ENCODE measurements around the gene ROPN1L.
A peak's percentile ranks its signal among the peaks of the same experiment; 100 is the strongest.

ROPN1L gene

DNA sequence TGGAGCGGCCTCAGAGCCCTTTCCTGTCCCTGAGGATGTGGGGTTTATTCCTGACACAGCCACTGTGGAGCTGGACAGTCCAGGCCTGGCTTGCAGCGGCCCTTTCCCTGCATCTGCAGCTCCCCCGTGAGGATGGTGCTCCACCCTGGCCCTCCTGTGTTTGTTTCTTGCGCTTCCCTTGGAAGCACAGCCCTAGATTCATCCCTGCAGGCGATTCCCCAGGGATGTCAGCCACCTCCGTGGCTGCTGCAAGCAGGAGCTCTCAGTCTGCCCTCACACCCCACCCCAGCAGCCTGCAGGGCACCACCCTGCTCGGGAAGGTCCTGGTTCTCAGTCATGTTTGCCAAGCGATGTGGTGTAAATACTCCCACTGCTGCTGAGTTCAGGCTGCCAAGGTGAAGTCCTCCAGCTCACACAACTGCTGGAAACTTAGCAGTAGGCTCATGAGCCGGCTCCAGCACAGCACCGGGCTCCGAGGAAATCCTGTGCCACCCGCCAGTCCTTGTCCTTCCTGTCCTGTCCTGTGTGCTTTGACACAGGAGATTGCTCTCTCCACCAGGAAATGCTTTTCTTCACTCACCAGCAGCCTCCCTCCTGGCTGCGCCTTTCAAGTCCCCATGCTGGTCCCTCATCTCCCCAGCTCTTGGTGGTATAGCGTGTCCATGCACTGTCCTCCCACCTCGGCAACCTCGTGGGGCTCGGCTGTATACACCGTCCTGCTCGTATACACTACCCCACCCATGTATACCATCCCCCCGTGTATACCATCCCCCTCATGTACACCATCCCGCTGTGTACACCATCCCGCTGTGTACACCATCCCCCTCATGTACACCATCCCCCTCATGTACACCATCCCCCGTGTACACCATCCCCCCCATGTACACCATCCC lies 16.2 kb downstream of the ROPN1L start:
- DNase-seq, result peak in 4 of 58 donors; percentile 7 to 31 (median 22)

GRCh38 chr5:10459080-10460055 lies 17.7 kb downstream of the ROPN1L start:
- DNase-seq, result no peak

DNA sequence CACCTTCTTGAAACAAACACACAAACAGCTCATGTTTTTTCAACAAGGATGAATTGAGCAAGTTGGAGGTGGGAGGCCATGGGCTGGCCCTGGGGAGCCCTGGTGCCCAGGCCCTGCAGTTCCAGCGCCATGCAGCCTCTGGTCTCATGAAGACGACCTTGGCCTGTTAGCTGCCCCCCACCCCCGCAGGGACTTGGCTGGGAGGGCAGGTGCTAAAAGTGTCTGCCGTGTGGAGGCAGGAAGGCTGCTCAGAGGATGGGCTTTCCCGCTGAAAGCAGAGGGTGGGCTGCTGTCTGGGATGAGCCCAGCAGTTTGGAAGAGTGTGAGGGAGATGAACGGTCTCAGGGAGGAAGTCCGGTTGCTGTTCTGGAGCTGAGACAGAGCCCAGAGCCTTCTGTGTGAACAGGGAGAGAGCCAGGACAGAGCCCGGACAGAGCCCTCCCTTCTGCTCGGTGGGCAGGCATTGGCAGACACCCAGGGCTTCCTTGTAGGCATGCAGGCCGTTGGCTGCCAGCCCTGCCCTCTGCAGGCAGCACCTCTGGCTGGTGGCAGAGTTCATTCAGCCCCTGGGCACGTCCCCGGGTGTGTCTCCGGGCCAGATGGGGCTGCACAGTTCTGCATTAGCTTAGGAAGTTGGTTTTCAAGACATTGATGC lies 18.7 kb downstream of the ROPN1L start:
- peak in 53 of 58 donors; percentile 8 to 82 (median 51) for DNase-seq

- DNase-seq, result no peak
These were observed 19.4 kb downstream of the ROPN1L start for GRCh38 chr5:10461041-10461440.

GRCh38 chr5:10461904-10462555 lies 20.4 kb downstream of the ROPN1L start:
- no peak for DNase-seq

DNA sequence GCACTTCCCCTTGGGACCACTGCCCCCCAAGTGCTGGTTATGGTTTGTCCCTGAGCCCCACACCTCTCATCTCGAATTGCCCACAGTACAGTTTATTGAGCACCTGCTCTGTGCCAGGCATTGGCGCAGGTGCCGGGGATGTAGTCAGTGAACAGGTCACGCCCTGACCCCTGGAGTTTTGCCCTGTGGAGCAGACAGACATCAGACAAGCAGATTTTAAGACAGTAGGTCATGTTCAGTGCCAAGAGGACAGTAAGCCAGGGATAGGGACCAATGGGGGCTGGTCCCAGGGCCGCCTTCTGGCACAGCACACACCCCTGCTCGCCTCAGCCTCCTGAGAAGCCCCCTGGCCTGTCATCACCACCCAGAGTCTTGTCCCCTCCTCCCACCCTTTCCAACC lies 21.9 kb downstream of the ROPN1L start:
- DNase-seq, result no peak

DNA sequence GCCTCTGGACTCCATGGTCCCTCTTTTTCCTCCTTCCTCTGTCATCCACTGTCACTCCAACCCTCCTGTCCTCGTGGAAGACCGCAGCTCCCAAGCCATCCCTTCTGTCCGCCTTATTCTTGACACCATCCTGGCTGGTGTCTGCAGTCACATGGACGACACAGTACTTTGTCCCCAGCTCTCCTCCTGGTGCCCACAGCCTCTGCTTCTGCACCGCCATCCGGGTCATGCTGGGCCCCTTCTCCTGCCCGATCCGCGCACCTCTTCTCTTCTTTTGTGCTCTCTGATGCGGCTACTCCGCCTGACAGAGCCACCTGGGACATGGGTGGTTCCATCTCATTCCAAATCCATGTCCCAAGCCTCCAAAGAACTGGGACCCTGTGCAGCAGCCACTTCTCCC lies 22.5 kb downstream of the ROPN1L start:
- no peak for DNase-seq

DNA sequence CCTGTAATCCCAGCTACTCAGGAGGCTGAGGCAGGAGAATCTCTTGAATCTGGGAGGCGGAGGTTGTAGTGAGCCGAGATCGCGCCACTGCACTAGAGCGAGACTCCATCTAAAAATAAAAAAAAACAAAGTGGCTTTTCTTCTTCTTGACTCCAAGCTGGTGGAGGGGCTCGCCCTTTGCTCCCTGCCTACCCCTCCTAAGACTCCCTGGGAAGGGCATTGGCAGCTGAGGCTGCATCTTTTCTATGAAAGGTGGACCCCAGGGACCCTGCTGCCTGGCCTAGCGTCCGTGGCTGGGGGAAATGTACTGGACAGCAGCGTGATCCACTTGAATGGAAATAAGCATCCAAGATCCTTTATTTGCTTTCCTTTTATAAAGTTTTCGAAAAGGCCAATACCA lies 24.0 kb downstream of the ROPN1L start:
- no peak for DNase-seq

DNA sequence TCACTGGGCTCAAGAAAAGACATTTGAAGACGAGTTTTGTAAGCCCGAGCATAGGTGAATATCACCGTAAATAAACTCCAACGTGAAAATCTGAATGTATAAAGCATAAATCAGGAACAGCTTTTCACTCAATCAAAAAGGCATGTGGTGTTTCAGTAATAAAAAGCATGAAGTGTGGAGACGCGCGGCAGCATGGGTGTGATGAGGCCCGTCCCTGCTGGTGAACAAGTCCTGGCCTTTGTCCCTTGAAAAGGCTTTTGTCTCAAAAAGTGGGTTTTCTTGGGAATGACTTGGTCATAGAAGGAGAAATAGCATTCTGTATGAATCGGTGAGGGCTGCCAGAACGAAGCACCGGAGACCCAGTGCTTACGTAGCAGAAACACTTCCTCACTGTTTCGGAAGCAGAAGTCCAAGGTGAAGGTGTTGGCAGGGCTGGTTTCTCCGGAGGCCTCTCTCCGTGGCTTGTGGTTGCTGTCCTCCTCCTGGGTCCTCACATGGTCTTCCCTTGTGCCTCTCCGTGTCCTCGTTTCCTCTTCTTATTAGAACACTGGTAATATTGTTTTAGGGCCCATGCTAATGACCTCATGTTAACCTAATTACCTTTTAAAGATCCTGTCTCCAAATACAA lies 24.9 kb downstream of the ROPN1L start:
- DNase-seq, result no peak

DNA sequence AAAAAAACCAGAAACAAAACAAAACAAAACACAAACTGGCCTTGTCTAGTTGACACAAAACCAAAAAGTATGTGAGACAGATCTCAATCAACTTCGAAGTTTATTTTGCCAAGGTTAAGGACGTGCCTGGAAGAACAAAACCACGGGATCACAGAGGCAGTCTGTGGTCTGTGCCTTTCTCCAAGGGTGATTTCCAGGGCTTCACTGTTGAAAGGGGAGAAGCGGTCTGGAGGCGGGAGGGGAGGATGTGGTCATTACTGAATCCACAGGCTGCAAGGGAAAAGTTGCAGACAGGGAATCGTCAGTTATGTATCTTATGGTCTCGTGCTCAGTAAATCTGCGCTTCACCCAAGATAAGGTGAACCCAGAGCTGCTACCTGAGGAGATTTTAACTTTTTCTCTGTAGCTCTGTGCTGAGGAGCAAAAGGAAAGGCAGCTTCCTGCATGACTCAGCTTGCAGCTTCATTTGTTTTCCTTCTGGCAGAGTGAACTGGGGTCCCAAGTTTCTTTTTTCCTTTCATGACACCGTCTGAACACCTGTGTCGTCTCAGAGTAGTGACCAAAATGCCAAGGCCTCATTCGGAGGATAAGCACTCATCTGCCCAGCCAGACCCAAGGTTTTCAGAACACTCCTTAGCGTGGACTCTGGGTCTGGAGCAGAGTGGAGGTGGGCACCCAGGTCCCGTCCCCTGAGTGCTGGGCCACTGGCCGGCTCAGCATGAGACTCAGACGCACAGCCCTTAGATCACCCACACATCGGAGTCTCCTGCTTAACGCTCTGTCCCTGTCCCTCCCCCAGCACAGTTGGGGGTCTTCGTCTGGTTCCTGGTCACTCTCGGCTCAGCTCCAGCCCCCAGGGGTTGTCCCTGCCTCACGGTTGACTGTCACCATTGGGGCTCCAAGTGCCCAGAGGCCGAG lies 25.9 kb downstream of the ROPN1L start:
- no peak for DNase-seq

DNA sequence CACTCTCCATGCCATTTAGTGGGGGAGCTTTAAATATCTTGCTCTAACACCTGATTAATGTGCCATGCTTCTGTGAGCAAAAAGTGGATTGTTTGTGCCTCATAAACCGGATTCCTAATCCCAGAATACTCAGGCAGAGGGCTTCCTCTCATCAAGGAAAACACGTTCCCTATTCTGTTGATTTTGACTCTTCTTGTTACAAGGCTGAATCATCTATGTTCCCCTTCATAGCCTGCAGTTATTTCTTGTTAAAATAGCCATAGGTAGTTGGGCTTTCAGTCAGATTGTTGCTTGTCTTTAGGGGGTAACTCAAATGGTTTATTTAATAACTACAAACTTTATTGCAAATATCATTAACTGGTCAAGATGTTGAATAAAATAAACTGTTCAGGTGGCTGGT lies 26.6 kb downstream of the ROPN1L start:
- DNase-seq, result no peak

DNA sequence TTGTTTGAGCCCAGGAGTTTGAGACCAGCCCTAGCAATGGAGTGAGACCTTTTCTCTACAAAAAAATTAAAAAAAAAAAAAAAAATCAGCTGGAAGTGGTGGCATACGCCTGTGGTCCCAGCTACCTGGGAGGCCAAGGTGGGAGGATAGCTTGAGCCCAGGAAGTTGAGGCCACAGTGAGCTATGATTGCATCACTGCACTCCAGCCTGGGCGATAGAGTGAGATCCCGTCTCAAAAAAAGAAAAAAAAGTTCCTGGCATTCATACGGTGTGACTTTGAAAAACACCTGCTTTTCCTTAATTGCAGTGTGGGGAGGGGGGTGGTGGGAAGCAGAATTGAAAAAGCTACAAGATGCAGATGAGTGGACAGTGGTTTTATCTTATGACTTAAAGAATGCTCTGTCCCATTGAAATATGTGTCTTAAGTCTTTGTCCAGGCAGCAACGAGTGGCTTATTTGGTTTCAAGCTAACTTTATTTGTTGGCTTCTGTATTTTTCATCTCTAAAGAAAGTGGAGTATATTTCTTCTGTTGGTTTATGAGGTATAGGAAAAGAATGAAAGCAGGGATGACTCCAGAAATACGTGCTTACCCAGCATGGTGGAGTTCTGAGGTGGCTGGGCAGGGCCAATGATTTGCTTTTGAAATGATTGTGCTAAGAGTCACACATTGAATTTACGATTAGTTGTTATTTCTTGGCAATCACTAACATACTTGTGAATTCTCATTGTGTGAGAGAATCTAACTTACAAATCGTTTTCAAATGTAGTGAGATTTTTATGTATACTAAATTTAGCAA lies 27.8 kb downstream of the ROPN1L start:
- no peak for DNase-seq

- DNase-seq, result no peak
These were observed 29.0 kb downstream of the ROPN1L start for GRCh38 chr5:10470669-10471068.

DNA sequence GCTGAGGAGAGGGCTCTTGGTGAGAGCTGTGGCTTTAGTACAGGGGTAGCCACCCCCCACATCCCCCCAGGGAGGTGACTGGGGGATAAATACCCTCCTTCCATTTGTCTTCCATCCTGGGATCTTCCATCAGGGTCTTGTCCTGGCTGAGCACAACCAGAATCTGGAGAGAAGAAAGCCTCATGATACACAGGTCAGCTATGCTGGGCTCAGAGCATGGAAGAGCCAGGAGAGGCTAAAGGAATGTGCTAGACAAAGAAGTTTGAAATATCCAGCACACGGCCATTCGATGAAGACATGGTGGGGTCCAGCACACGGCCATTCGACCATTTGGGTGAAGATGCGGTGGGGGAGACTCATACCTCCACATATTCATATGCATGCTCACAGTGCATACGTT lies 30.0 kb downstream of the ROPN1L start:
- no peak for DNase-seq

DNA sequence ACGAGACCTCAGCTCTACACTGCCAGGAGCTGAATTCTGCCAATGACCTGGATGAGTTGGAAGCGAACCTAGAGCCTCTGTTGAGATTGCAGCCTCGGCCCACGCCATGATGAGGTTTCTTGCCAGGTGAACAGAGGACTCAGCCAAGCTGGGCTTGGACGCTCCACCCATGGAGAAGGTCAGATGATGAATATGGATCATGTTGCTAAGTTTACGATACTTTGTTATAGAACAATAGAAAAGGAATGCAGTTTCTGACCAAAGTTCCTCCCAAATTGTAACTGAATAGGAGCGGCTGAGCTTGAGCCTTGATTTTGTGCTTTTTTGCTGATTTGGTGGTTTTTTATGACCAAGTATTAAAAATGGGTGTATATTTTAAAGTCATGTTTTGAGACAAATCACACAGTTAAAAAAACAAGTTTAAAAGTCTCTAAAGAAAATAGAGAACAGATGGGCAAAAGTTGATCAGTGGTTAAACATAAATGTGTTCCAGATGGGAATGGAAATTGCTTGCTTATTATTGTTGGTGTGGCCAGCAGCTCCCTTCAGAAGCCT lies 32.9 kb downstream of the ROPN1L start:
- DNase-seq, result no peak

GRCh38 chr5:10475931-10476676 lies 34.4 kb downstream of the ROPN1L start:
- no peak for DNase-seq

- no peak for DNase-seq
These were observed 35.2 kb downstream of the ROPN1L start for GRCh38 chr5:10476878-10477277.
